K562 (cell line): ENCODE results near the gene PSORS1C1.

ENCODE experiments used
- BRCA1 ChIP-seq, 2 experiments: fragments of 450-650 bp in 1 of 2; sonication (generic) in 1 of 2; formaldehyde crosslinking in 1 of 2; IDR thresholded peaks; 2 replicates each; pipeline versions ENCODE4 v1.5.0 to v1.6.1; 2017 to 2020; ENCODE audit warnings: mild to moderate bottlenecking in 1 of 2, missing genetic modification reagents in 1 of 2
- CREB3L1 ChIP-seq: fragments of 450-650 bp; IDR thresholded peaks from 2 replicates; pipeline ENCODE4 v1.6.1; 2014; ENCODE audit warnings: low read depth, mild to moderate bottlenecking, moderate library complexity, borderline replicate concordance
- E2F8 ChIP-seq: fragments of 450-650 bp; IDR thresholded peaks from 2 replicates; pipeline ENCODE4 v1.7.1; 2018; ENCODE audit warnings: mild to moderate bottlenecking, low read depth; ENCODE audit not compliant: partially characterized antibody
- HCFC1 ChIP-seq: IDR thresholded peaks from 2 replicates; pipeline ENCODE4 v1.6.1; 2012; ENCODE audit warnings: low read depth, low read length, improper control_type of control experiment
- HNRNPH1 ChIP-seq: fragments of 200-400 bp; formaldehyde crosslinking; optimal IDR thresholded peaks from 2 replicates; pipeline ENCODE3; 2017; ENCODE audit warnings: low read depth, mild to moderate bottlenecking, low read length, moderate library complexity
- ZNF232 ChIP-seq: sonication (generic); formaldehyde crosslinking; IDR thresholded peaks from 2 replicates; pipeline ENCODE4 v1.8.0; 2022; ENCODE audit warnings: mild to moderate bottlenecking, missing genetic modification reagents
- ZNF41 ChIP-seq: fragments of 250-450 bp; sonication (Bioruptor Pico); conservative IDR thresholded peaks from 2 replicates; pipeline ENCODE4 v1.4.0; 2020; ENCODE audit warnings: mild to moderate bottlenecking
- ZNF609 ChIP-seq: sonication (generic); formaldehyde crosslinking; IDR thresholded peaks from 2 replicates; pipeline ENCODE4 v1.8.1; 2023; ENCODE audit warnings: missing genetic modification reagents, mild to moderate bottlenecking, borderline replicate concordance
- TF ChIP-seq, protein P1 (sequence below): sonication (generic); formaldehyde crosslinking; IDR thresholded peaks from 2 replicates; pipeline ENCODE4 v1.5.0; 2020; ENCODE audit warnings: missing genetic modification reagents
- TF ChIP-seq, protein P2 (sequence below), 3 experiments: IDR thresholded peaks in 2 of 3; conservative IDR thresholded peaks in 1 of 3; 2 replicates each; pipeline ENCODE4 v1.5.1; 2011 to 2012; ENCODE audit warnings: low read length in 3 of 3, mild to moderate bottlenecking in 3 of 3, control low read depth in 2 of 3, improper control_type of control experiment in 1 of 3, inconsistent platforms in 1 of 3, low read depth in 1 of 3, mixed read lengths in 1 of 3, moderate library complexity in 1 of 3; ENCODE audit not compliant: insufficient read depth in 2 of 3
- TF ChIP-seq, protein P3 (sequence below): fragments of 450-650 bp; formaldehyde crosslinking; IDR thresholded peaks from 2 replicates; pipeline ENCODE4 v1.4.0; 2022; ENCODE audit warnings: missing genetic modification characterization

DNA sequence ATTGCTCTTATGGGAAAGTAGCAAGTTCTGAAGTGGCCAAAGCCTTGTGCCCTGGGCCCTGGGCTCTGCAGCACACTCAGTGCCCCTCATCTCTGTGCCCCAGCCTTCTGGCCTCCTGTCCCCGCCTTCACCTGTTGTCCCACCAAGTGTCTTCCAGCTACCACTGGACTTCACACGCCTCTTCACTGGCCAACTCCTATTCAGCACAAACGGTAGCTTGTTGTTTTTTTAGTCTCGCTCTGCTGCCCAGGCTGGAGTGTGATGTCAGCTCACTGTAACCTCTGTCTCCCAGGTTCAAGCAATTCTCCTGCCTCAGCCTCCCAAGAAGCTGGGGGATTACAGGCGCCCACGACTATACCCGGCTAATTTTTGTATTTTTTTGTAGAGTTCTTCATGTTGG, 38.2 kb downstream of the PSORS1C1 start:
- TF ChIP-seq, protein P1, sequence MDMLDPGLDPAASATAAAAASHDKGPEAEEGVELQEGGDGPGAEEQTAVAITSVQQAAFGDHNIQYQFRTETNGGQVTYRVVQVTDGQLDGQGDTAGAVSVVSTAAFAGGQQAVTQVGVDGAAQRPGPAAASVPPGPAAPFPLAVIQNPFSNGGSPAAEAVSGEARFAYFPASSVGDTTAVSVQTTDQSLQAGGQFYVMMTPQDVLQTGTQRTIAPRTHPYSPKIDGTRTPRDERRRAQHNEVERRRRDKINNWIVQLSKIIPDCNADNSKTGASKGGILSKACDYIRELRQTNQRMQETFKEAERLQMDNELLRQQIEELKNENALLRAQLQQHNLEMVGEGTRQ = no peak
- no peak for TF ChIP-seq E2F8
- TF ChIP-seq, protein P2, sequence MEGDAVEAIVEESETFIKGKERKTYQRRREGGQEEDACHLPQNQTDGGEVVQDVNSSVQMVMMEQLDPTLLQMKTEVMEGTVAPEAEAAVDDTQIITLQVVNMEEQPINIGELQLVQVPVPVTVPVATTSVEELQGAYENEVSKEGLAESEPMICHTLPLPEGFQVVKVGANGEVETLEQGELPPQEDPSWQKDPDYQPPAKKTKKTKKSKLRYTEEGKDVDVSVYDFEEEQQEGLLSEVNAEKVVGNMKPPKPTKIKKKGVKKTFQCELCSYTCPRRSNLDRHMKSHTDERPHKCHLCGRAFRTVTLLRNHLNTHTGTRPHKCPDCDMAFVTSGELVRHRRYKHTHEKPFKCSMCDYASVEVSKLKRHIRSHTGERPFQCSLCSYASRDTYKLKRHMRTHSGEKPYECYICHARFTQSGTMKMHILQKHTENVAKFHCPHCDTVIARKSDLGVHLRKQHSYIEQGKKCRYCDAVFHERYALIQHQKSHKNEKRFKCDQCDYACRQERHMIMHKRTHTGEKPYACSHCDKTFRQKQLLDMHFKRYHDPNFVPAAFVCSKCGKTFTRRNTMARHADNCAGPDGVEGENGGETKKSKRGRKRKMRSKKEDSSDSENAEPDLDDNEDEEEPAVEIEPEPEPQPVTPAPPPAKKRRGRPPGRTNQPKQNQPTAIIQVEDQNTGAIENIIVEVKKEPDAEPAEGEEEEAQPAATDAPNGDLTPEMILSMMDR (IDR thresholded peaks at IDR 0.05 in 2 of 3, conservative IDR thresholded peaks at IDR 0.05 in 1 of 3; ENCODE audit: insufficient read depth in 2 of 3, low read depth in 1 of 3, low read length in 3 of 3) = no peak
- TF ChIP-seq ZNF232 (CRISPR knock-in tag) = no peak
- no peak for TF ChIP-seq ZNF41
- TF ChIP-seq BRCA1 (IDR thresholded peaks at IDR 0.05) = no peak
- no peak for TF ChIP-seq BRCA1 (CRISPR knock-in tag; IDR thresholded peaks at IDR 0.05)
- TF ChIP-seq HNRNPH1 = no peak
- TF ChIP-seq HCFC1 = no peak
- no peak for TF ChIP-seq ZNF609
- TF ChIP-seq, protein P3, sequence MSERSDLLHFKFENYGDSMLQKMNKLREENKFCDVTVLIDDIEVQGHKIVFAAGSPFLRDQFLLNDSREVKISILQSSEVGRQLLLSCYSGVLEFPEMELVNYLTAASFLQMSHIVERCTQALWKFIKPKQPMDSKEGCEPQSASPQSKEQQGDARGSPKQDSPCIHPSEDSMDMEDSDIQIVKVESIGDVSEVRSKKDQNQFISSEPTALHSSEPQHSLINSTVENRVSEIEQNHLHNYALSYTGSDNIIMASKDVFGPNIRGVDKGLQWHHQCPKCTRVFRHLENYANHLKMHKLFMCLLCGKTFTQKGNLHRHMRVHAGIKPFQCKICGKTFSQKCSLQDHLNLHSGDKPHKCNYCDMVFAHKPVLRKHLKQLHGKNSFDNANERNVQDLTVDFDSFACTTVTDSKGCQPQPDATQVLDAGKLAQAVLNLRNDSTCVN = no peak
- TF ChIP-seq CREB3L1 = no peak
